KOPT-K1 (cell line): ENCODE results near the gene EVX1.

ENCODE experiments used
- H3K27ac ChIP-seq: fragments of 200-600 bp; sonication (generic); 2 replicates; pipeline ENCODE4 v1.5.1; 2016; ENCODE audit warnings: antibody characterized with exemption, mild to moderate bottlenecking, low read depth, low read length; ENCODE audit not compliant: poor library complexity, severe bottlenecking
- H3K36me3 ChIP-seq: fragments of 200-600 bp; sonication (generic); 2 replicates; pipeline ENCODE4 v1.5.1; 2017; ENCODE audit warnings: antibody characterized with exemption, mild to moderate bottlenecking, low read length, moderate library complexity; ENCODE audit not compliant: insufficient read depth
- H3K9me3 ChIP-seq: fragments of 200-600 bp; sonication (generic); 2 replicates; pipeline ENCODE4 v1.5.1; 2017; ENCODE audit warnings: antibody characterized with exemption, low read length, mild to moderate bottlenecking; ENCODE audit not compliant: insufficient read depth, poor library complexity, severe bottlenecking

EVX1 gene

GRCh38 chr7:27239387-27240014 is 3.1 kb upstream of the EVX1 start:
- H3K36me3 ChIP-seq = no peaks in the 10 kb centered on the region
- no peak overlapping the region for H3K27ac ChIP-seq
- H3K9me3 ChIP-seq = peaks cover 10% of the 10 kb centered on the region

DNA sequence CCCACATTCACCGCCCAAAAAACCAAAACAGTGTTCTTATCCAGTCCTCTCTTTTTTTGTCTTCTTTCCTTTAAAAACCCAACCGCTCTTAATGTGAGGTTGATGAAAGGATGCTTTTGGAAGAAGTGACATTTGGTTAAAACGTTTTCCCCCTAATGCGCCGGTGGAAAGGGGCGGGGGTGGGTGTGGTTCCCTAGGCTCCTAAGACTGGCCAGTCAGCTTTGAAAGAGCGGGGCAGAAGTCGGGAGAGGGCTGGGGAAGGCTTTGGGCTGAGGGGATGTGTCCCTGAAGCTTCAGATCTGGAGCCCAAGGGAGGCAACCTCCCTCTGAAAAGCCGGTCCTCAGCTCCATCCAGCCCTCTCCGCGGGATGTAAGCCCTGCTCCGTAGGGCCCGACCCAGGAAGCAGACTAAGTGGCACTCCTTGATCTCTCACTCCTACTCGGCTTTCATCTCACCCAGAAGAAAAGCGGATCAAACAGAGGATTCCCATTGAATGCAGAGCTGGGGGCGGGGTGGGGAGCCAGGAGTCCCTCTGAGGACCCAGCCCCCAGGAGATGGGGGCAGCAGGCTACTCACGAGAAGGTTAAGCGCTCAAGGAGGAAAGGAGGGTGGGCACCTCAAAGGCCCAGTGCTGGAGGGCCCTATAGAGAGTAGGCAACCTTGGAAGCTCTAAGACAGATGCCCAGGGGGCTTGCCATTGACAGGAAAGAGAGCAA is 2.4 kb upstream of the EVX1 start:
- Histone ChIP-seq H3K27ac (no peak overlapping the region), H3K9me3 (peaks cover 14% of the 10 kb centered on the region), H3K36me3 (no peaks in the 10 kb centered on the region)

GRCh38 chr7:27241189-27242056 is 1.2 kb upstream of the EVX1 start:
- Histone ChIP-seq H3K9me3 (peaks cover 14% of the 10 kb centered on the region), H3K36me3 (no peaks in the 10 kb centered on the region), H3K27ac (no peak overlapping the region)

DNA sequence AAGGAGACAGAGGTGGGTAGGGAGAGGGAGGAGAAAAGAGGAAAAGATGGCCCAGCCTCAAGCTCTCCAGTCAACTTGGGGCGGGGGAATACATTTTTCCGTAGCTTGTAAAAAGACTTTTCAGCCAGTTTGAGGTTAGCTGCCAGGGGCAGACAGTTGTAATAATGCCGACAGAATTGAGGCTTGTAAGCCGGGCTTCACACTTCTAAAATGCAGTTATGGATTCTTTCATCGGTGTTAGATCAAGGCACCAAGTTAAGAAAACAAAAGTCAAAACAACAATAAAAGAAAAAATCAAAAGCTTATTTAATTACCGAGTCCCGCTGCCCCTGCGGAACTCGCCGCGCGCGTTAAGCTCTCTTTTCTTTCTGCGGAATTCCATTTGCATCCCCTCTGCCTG is 448 bp upstream of the EVX1 start:
- Histone ChIP-seq H3K27ac (no peak overlapping the region), H3K9me3 (peaks cover 14% of the 10 kb centered on the region), H3K36me3 (no peaks in the 10 kb centered on the region)

DNA sequence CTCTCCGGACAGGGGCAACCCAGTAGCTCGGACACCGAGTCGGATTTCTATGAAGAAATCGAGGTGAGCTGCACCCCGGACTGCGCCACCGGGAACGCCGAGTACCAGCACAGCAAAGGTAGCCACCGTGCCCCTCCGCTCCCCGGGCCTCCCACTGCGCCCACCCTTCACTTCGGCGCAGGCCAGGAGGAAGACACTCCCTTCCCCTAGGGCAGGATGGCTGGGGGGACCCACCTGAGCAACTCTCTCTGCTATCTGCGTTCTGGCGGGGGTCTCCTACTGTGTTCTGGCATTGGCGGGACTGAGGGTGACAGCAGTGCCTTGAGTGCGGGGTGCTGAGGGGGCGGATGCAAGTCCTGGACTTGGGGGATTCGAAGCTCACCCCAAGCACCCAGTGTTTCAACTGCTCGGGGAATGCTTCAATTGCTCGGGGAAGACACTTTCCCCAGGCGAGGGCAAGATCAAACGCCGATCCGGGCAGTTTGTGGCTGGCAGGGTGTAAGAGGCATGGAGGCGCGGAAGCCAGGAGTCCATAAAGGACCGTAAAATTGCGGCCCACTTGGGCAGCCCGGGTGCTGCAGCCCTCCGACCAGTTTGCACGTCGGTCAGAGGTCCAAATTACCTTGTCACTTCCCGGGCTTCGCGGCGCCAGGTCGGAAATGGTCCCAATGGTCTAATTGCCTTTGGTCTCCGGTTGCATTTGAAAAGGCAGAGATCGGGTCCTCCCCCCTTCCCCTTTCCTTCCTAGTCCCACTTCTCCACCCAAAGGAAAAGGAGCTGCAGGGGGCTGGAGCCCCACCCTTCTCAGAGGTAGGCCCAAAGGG is 950 bp downstream of the EVX1 start:
- Histone ChIP-seq H3K9me3 (peaks cover 14% of the 10 kb centered on the region), H3K36me3 (no peaks in the 10 kb centered on the region), H3K27ac (no peak overlapping the region)

DNA sequence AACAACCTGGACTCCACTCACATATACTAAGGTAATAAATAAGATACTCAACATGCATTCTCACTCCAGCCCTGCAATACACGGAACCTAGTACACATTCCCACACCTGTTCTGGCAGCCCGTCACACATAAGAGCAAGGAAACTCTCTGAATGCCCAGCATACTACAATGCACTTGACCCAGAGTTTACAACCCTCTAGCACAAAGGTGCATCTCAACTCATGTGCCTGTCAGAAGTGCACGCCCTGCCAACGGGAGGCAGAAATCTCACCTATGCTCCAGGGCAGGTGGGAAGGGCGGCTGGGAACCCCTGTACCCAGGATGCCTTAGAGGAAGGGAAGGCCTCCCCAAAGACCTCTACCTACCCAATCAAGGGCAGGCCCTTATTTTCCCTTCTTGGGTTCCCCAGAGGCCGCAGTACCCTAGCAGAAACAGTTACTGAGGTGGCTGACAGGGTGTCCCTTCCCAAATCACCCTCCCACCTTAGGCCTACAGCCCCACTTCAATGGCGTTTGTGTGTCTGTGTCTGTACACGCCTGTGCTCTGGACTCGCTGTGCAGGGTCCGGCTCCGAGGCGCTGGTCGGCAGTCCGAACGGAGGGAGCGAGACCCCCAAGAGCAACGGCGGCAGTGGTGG is 2.0 kb downstream of the EVX1 start:
- H3K9me3 ChIP-seq = peaks cover 14% of the 10 kb centered on the region
- H3K27ac ChIP-seq = no peak overlapping the region
- H3K36me3 ChIP-seq = no peaks in the 10 kb centered on the region

DNA sequence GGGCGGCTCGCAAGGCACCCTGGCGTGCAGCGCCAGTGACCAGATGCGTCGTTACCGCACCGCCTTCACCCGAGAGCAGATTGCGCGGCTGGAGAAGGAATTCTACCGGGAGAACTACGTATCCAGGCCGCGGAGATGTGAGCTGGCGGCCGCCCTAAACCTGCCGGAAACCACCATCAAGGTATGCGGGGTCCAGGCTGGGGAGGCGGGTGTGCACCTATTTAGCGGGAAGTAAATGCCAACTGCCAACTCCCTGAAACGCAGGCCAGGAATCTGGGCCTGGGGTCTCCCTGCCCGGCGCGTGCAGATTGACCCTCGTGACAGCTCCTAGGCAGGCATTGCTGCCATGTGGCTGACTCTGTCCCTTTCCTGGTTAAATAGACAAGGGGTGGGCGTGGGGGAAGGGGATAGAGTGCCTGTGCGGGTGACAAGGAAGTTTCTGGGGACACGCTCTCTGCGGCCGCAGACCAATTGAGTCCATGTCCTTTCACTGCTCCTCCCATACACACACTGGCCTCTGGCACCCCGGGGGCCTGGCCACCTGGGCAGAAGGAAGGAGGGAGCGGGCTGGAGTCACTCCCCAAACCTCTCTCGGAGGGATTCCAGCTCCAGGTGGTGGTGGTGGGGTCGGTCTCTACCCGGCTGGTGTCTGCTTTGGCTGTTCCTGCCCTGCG is 2.7 kb downstream of the EVX1 start:
- no peak overlapping the region for H3K27ac ChIP-seq
- no peaks in the 10 kb centered on the region for H3K36me3 ChIP-seq
- H3K9me3 ChIP-seq = peaks cover 14% of the 10 kb centered on the region

GRCh38 chr7:27245798-27246691 is 3.4 kb downstream of the EVX1 start:
- Histone ChIP-seq H3K36me3 (no peaks in the 10 kb centered on the region), H3K9me3 (peaks cover 14% of the 10 kb centered on the region), H3K27ac (no peak overlapping the region)

- Histone ChIP-seq H3K36me3 (no peaks in the 10 kb centered on the region), H3K9me3 (peaks cover 14% of the 10 kb centered on the region), H3K27ac (no peak overlapping the region)
These were observed 4.4 kb downstream of the EVX1 start for GRCh38 chr7:27247000-27247399.

DNA sequence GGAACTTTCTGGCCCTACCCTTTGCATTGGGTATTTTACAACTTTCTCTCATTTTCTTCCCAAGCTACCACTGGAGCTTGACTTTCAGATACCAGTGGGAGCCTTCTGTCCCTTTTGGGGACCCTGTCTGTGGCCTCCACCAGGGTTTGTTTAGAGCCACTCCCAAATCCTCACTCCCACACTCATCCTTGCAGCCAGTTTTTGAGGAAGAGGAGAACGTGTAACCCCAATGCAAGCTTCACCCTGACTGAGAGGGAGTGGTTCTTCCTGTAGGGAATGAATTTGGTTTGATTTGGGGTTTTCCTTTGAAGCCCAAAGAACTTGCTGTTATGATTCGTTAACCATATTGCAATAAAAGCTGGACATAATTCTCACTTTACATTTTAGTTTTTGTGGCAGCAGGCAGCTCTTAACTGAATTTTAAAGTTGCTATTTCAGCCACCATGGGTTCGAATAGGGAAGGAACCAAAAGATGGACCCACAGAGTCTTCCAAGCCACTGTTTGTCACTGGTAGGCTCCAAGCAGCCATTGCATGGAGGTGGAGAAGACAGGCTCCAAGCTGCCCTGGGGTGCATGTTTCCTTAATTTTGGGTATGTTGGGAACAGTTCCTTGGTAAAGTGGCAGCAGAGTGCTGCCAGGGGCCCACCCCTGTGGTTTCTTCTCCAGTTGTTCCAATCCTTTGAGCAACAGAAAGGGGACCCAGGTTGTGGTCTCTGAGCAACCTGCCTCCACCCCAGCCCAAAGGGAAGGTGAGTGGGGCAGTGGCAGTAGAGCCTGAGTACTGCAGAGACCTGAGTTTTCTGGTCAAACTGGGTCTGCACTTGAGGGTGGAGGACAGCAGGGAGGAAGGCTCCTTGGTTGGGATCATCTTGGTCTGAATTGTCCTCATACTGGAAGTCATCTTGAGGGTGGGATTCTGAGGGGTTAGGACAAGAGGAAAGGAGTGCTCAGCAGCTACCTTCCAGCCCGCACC is 5.1 kb downstream of the EVX1 start:
- Histone ChIP-seq H3K36me3 (no peaks in the 10 kb centered on the region), H3K9me3 (peaks cover 13% of the 10 kb centered on the region), H3K27ac (no peak overlapping the region)

DNA sequence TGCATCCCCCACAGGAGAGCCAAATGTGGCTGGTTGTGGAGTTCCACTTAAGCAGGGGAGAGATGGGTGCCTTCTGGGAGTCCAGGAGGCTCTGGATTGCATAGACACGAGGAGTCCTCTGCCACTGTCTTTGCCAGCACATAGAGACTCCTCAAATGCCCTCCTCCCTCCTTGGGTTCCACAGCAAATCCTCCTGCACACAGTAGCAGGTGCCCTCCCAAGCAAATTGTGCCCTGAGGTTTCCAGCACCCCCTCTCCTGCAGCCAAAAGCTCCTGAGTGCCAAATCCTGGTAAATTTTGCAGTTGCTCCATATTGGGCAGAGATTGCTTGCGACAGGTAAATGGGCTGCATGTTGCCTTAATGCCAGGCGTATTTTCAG is 5.8 kb downstream of the EVX1 start:
- H3K9me3 ChIP-seq = peaks cover 9% of the 10 kb centered on the region
- H3K27ac ChIP-seq = no peak overlapping the region
- H3K36me3 ChIP-seq = no peaks in the 10 kb centered on the region

DNA sequence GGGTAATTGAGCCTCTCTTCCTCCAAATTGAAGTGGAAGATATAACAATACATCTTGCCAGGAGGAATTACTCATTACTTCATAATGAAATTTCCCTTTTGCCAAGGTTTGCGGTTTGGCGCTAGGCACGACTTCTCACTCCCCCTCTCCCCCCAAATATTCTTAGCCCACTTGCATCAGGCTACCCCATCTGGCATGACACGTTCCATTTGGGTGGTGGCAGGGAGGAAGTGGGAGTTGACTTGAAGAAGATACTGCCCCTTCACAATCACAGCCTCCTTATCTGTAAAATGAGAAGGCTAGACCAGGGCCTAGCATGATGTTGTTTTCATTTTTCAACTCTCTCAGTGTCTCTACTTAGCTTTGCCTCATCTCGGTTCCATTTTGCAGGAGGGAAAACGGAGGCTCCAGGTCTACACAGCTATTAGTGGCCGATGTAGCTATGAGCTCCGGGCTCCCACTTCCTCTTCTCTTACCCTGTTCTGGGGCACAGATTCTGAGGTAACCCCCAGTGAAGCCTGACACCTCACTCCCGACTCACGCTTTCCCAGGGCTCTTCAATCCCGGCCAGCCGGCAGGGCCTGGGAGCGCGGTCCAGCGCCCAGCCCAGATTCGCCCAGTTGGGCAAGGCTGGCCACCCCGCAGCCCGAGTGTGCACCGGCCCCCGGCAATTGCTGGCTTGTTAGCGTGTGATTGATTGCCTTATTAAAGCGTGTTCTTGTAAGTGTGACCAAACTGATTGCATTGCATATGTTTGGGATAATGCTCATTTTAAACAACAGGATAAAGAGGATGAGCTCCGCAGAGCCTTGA is 6.5 kb downstream of the EVX1 start:
- peaks cover 8% of the 10 kb centered on the region for H3K9me3 ChIP-seq
- no peaks in the 10 kb centered on the region for H3K36me3 ChIP-seq
- no peak overlapping the region for H3K27ac ChIP-seq
